GM12878 (cell line): Measurements from ENCODE around the gene TMEM181. TPM values are rescaled to one million over a fixed set of nuclear protein-coding genes. Genes with fewer than 3 reads are reported as not detected.

Experiments
- ATAC-seq: fragments of 200-7000 bp; cut with Tn5 transposase; 3 replicates; pipeline ENCODE4 v1.9.1; 2020; ENCODE audit warnings: mild to moderate bottlenecking, moderate library complexity
- BruUV-seq: library from RNA; stranded (reverse); fragments of 400-500 nt; replicated peaks from 2 replicates; lab custom pipeline; 2021; lab: Mats Ljungman, UMichigan
- CTCF ChIA-PET: fragments of 300-600 bp; sonication (Branson Sonifier 250); formaldehyde crosslinking; extraction: SDS; loops from one replicate; lab custom pipeline; 2021; ENCODE audit warnings: inconsistent platforms; lab: Yijun Ruan, JAX
- POLR2A ChIA-PET: fragments of 350-600 bp; formaldehyde crosslinking; extraction: SDS; loops from one replicate; lab custom pipeline; 2021; ENCODE audit warnings: inconsistent platforms; lab: Charles Lee
- RAD21 ChIA-PET: fragments of 300-600 bp; sonication (Branson Sonifier 250); formaldehyde crosslinking; loops from one replicate; lab custom pipeline; 2023; ENCODE audit warnings: antibody characterized with exemption; ENCODE audit not compliant: unreplicated experiment; lab: Charles Lee
- SMC1A ChIA-PET: fragments of 300-600 bp; sonication (Branson Sonifier 250); formaldehyde crosslinking; loops from one replicate; lab custom pipeline; 2023; ENCODE audit not compliant: unreplicated experiment, uncharacterized antibody; lab: Charles Lee
- DNase-seq: peaks from one replicate; pipeline ENCODE4 v3.0.0-alpha.2; 2011; ENCODE audit warnings: low read depth, low spot score
- FAIRE-seq: peaks from 3 replicates; lab custom pipeline; 2011; peaks lifted over from hg19 to GRCh38; lab: Jason Lieb, UNC
- H2AFZ ChIP-seq: 2 replicates; pipeline ENCODE4 v1.6.0; 2011; ENCODE audit warnings: low read depth, low read length, control low read depth; ENCODE audit not compliant: control insufficient read depth
- H3K27ac ChIP-seq: 2 replicates; pipeline ENCODE4 v1.5.1; 2011; ENCODE audit warnings: control low read depth; ENCODE audit not compliant: control insufficient read depth, insufficient read depth
- H3K27me3 ChIP-seq, 2 experiments: replicated peaks in 1 of 2; 2 replicates each; pipeline versions ENCODE4 v1.6.0 to v1.6.1; 2011; ENCODE audit warnings: low read length in 1 of 2; ENCODE audit not compliant: control insufficient read depth in 2 of 2, insufficient read depth in 2 of 2
- H3K36me3 ChIP-seq, 2 experiments: 2 replicates each; pipeline ENCODE4 v1.5.1; 2011; ENCODE audit warnings: low read length in 1 of 2; ENCODE audit not compliant: control insufficient read depth in 2 of 2, insufficient read depth in 2 of 2
- H3K4me1 ChIP-seq: 2 replicates; pipeline ENCODE4 v1.6.1; 2011; ENCODE audit warnings: mild to moderate bottlenecking, low read length, moderate library complexity, mixed read lengths; ENCODE audit not compliant: control insufficient read depth, insufficient read depth
- H3K4me2 ChIP-seq: 2 replicates; pipeline ENCODE4 v1.6.0; 2011; ENCODE audit warnings: control low read depth; ENCODE audit not compliant: control insufficient read depth, insufficient read depth
- H3K4me3 ChIP-seq: fragments of 200-600 bp; sonication (generic); 2 replicates; pipeline ENCODE4 v1.5.1; 2016
- H3K79me2 ChIP-seq: 2 replicates; pipeline ENCODE4 v1.6.0; 2011; ENCODE audit warnings: low read length; ENCODE audit not compliant: control insufficient read depth, insufficient read depth
- H3K9ac ChIP-seq: 2 replicates; pipeline ENCODE4 v1.8.0; 2011; ENCODE audit warnings: low read length, control low read depth, mixed read lengths; ENCODE audit not compliant: control insufficient read depth, insufficient read depth
- H3K9me3 ChIP-seq: replicated peaks from 3 replicates; pipeline ENCODE4 v1.5.1; 2011; ENCODE audit warnings: mild to moderate bottlenecking, low read length; ENCODE audit not compliant: control insufficient read depth, insufficient read depth
- H4K20me1 ChIP-seq: 2 replicates; pipeline ENCODE4 v1.6.0; 2011; ENCODE audit not compliant: control insufficient read depth, insufficient read depth
- BCL11A ChIP-seq: IDR thresholded peaks from 2 replicates; pipeline ENCODE4 v1.6.1; 2011; ENCODE audit warnings: low read depth, low read length
- CEBPB ChIP-seq, 2 experiments: fragments of 150-350 bp in 1 of 2; IDR thresholded peaks; 2 replicates each; pipeline ENCODE4 v1.6.1; 2012 to 2014; ENCODE audit warnings: low read depth in 2 of 2, low read length in 2 of 2, borderline replicate concordance in 1 of 2, inconsistent platforms in 1 of 2
- CHD2 ChIP-seq: IDR thresholded peaks from 2 replicates; pipeline ENCODE4 v1.6.1; 2011; ENCODE audit warnings: low read depth, low read length, improper control_type of control experiment, borderline replicate concordance
- EED ChIP-seq: sonication (generic); IDR thresholded peaks from 2 replicates; pipeline ENCODE4 v1.6.1; 2016; ENCODE audit warnings: antibody characterized with exemption, low read depth
- KLF5 ChIP-seq: fragments of 450-650 bp; IDR thresholded peaks from 2 replicates; pipeline ENCODE4 v1.6.1; 2014; ENCODE audit warnings: mild to moderate bottlenecking; ENCODE audit not compliant: partially characterized antibody
- MEF2A ChIP-seq: IDR thresholded peaks from 2 replicates; pipeline ENCODE4 v1.6.1; 2011; ENCODE audit warnings: low read depth, mild to moderate bottlenecking, low read length, moderate library complexity; ENCODE audit not compliant: insufficient read depth
- MEF2B ChIP-seq: fragments of 450-650 bp; IDR thresholded peaks from 2 replicates; pipeline ENCODE4 v1.6.1; 2018; ENCODE audit warnings: mild to moderate bottlenecking, moderate library complexity; ENCODE audit not compliant: partially characterized antibody, poor library complexity, severe bottlenecking
- RUNX3 ChIP-seq: IDR thresholded peaks from 2 replicates; pipeline ENCODE4 v1.6.1; 2012; ENCODE audit warnings: low read length, inconsistent platforms
- SMC3 ChIP-seq: IDR thresholded peaks from 2 replicates; pipeline ENCODE4 v1.6.1; 2011; ENCODE audit warnings: low read length, improper control_type of control experiment, borderline replicate concordance
- SREBF1 ChIP-seq: IDR thresholded peaks from 2 replicates; pipeline ENCODE4 v1.6.1; 2012; ENCODE audit warnings: mild to moderate bottlenecking, low read length
- TCF3 ChIP-seq: IDR thresholded peaks from 2 replicates; pipeline ENCODE4 v1.6.1; 2012; ENCODE audit warnings: low read depth, mild to moderate bottlenecking, low read length, borderline replicate concordance; ENCODE audit not compliant: insufficient read depth
- TCF7 ChIP-seq: IDR thresholded peaks from 2 replicates; pipeline ENCODE4 v1.6.1; 2014; ENCODE audit warnings: antibody characterized with exemption, borderline replicate concordance
- YBX1 ChIP-seq: fragments of 450-650 bp; IDR thresholded peaks from 2 replicates; pipeline ENCODE4 v1.6.1; 2016; ENCODE audit warnings: antibody characterized with exemption
- WGBS: methylation state at CpG from one replicate; pipeline ENCODE4 v1.1.6; 2016; ENCODE audit warnings: low lambda C conversion rate; ENCODE audit not compliant: insufficient replicate concordance, insufficient coverage; ENCODE audit errors: missing lambda C conversion rate; 5-methylcytosine and 5-hydroxymethylcytosine counted together
- in situ Hi-C: fragments of 300-500 bp; cut with MboI; formaldehyde crosslinking; loops from 9 replicates; pipeline ENCODE4 v1.14.3; 2018; ENCODE audit warnings: mixed read lengths
- intact Hi-C: fragments of 100-400 bp; cut with micrococcal nuclease; formaldehyde crosslinking; loops from one replicate; pipeline ENCODE4 v1.14.2; 2022; ENCODE audit not compliant: unreplicated experiment
- polyA plus RNA-seq, 11 experiments: library from polyadenylated mRNA; depleted of rRNA in 4 of 11; unstranded in 6 of 11; stranded (reverse) in 5 of 11; fragments of >200 nt; fragmentation: Nextera tagmentation in 4 of 11; fragmentation: Illumina TruSeq in 1 of 11; extraction: Ambion mirVana in 4 of 11; extraction: Trizol in 1 of 11; gene quantifications; 1 replicate in 1 of 11; 2 replicates in 10 of 11; pipeline versions ENCODE4 v1.2.1 to v1.2.3, GENCODE V29; 2011 to 2016; ENCODE audit warnings: inconsistent platforms in 2 of 11, missing spikeins in 2 of 11, low read depth in 1 of 11
- total RNA-seq, 4 experiments: library from RNA; depleted of rRNA in 3 of 4; stranded (reverse); fragments of >200 nt in 3 of 4; fragmentation: Illumina TruSeq in 1 of 4; extraction: Trizol in 1 of 4; gene quantifications; 2 replicates each; pipeline versions ENCODE4 v1.2.1 to v1.2.3, GENCODE V29; 2013 to 2021
- TF ChIP-seq, protein P1 (sequence below), 3 experiments: IDR thresholded peaks in 2 of 3; conservative IDR thresholded peaks in 1 of 3; 2 replicates each; pipeline ENCODE4 v1.5.1; 2011; ENCODE audit warnings: low read depth in 3 of 3, low read length in 3 of 3, mild to moderate bottlenecking in 3 of 3, control low read depth in 2 of 3, moderate library complexity in 2 of 3, inconsistent platforms in 1 of 3, mixed read lengths in 1 of 3; ENCODE audit not compliant: control insufficient read depth in 2 of 3, insufficient read depth in 1 of 3; ENCODE audit errors: extremely low read depth in 1 of 3
- TF ChIP-seq, protein P2 (sequence below): fragments of 450-650 bp; IDR thresholded peaks from 2 replicates; pipeline ENCODE4 v1.6.1; 2018; ENCODE audit warnings: borderline replicate concordance, mild to moderate bottlenecking; ENCODE audit not compliant: partially characterized antibody
- TF ChIP-seq, protein P3 (sequence below): fragments of 150-350 bp; IDR thresholded peaks from 2 replicates; pipeline ENCODE4 v1.6.1; 2016; ENCODE audit warnings: low read depth, low read length

TMEM181 gene
- total and polyA plus RNA-seq, 10 of the 15 experiments (the other 5 are each of a cell fraction or from before 2014, with no cell fraction given), result 1.5 to 7.9 (median 5.2) TPM

DNA sequence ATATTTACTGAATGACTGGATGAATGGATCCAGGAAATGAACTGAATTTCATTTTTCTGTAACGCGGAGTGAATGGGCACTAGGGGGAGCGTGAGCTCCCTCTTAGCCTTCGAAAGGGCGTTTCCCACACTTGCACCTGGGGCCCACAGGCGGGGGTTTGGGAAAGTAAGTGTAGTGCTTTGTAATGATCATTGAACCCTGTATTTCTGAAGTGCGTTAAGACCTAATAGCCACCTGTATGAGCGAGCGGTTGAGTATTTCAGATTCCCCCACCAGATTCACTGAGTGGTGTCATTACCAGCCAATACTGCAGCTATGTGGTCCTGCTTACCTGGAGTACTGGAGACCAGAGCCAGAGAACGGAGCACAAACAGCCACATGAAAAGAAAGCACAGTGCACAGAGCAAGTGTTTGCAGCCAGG is 100.5 kb downstream of the TMEM181 start:
- intact Hi-C loops, result loop anchor here (1.0 kb wide), 1 partner anchor 31 kb away; no protein-coding TSS in a partner anchor
- 34% methylated on average over 10 of the region's 10 CpGs for WGBS
- Histone ChIP-seq H3K9me3 (no peaks in the 10 kb centered on the region), H4K20me1 (no peaks in the 10 kb centered on the region), H3K9ac (no peak overlapping the region), H3K36me3 (no peaks in the 10 kb centered on the region; a peak in 1 of 4 replicates), H3K4me1 (peaks cover 9% of the 10 kb centered on the region), H3K79me2 (no peaks in the 10 kb centered on the region), H3K27me3 (no peaks in the 10 kb centered on the region), H3K4me2 (no peak overlapping the region), H2AFZ (no peak overlapping the region), H3K27ac (no peak overlapping the region), H3K4me3 (no peak overlapping the region)
- ATAC-seq (peak; percentile 76), DNase-seq (no peak), FAIRE-seq (no peak)
- POLR2A ChIA-PET, result interaction anchor here (0.6 to 1.4 kb wide), 3 partner anchors 14 to 170 kb away, joined by 3 to 4 read pairs (median 4); no protein-coding TSS in a partner anchor
- SMC1A ChIA-PET, result interaction anchor here (0.6 to 7.1 kb wide), 12 partner anchors 9 to 446 kb away, joined by 3 to 83 read pairs (median 5); partner anchors contain the start of genes DYNLT1 and SYTL3
- BruUV-seq, result no TSS peak
- CTCF ChIA-PET, result interaction anchor here (0.6 to 8.8 kb wide), 25 partner anchors 9 to 450 kb away, joined by 3 to 140 read pairs (median 5); partner anchors contain the start of genes DYNLT1, RSPH3 and SYTL3
- RAD21 ChIA-PET, result interaction anchor here (0.5 to 6.4 kb wide), 9 partner anchors 11 to 446 kb away, joined by 3 to 61 read pairs (median 4); partner anchors contain the start of genes DYNLT1 and SYTL3
- in situ Hi-C loops, result no loop called here
- TF ChIP-seq CEBPB (IDR thresholded peaks at IDR 0.05; ENCODE audit: borderline replicate concordance in 1 of 2, low read depth in 2 of 2, low read length in 2 of 2) (no peak), SMC3 (peak; percentile 56; the same call in 1 of the 2 replicates), RUNX3 (no peak), SREBF1 (no peak), TCF7 (no peak), EED (no peak), TCF3 (no peak), KLF5 (no peak), YBX1 (no peak), CHD2 (no peak), BCL11A (no peak), MEF2B (no peak), MEF2A (no peak)
- TF ChIP-seq, protein P1, sequence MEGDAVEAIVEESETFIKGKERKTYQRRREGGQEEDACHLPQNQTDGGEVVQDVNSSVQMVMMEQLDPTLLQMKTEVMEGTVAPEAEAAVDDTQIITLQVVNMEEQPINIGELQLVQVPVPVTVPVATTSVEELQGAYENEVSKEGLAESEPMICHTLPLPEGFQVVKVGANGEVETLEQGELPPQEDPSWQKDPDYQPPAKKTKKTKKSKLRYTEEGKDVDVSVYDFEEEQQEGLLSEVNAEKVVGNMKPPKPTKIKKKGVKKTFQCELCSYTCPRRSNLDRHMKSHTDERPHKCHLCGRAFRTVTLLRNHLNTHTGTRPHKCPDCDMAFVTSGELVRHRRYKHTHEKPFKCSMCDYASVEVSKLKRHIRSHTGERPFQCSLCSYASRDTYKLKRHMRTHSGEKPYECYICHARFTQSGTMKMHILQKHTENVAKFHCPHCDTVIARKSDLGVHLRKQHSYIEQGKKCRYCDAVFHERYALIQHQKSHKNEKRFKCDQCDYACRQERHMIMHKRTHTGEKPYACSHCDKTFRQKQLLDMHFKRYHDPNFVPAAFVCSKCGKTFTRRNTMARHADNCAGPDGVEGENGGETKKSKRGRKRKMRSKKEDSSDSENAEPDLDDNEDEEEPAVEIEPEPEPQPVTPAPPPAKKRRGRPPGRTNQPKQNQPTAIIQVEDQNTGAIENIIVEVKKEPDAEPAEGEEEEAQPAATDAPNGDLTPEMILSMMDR (IDR thresholded peaks at IDR 0.05 in 2 of 3, conservative IDR thresholded peaks at IDR 0.05 in 1 of 3; ENCODE audit: control insufficient read depth in 2 of 3, extremely low read depth in 1 of 3, insufficient read depth in 1 of 3, low read depth in 3 of 3, low read length in 3 of 3), result peak; percentile 57 to 70 (median 62)
- TF ChIP-seq, protein P2, sequence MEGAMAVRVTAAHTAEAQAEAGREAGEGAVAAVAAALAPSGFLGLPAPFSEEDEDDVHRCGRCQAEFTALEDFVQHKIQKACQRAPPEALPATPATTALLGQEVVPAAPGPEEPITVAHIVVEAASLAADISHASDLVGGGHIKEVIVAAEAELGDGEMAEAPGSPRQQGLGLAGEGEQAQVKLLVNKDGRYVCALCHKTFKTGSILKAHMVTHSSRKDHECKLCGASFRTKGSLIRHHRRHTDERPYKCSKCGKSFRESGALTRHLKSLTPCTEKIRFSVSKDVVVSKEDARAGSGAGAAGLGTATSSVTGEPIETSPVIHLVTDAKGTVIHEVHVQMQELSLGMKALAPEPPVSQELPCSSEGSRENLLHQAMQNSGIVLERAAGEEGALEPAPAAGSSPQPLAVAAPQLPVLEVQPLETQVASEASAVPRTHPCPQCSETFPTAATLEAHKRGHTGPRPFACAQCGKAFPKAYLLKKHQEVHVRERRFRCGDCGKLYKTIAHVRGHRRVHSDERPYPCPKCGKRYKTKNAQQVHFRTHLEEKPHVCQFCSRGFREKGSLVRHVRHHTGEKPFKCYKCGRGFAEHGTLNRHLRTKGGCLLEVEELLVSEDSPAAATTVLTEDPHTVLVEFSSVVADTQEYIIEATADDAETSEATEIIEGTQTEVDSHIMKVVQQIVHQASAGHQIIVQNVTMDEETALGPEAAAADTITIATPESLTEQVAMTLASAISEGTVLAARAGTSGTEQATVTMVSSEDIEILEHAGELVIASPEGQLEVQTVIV, result no peak
- TF ChIP-seq, protein P3, sequence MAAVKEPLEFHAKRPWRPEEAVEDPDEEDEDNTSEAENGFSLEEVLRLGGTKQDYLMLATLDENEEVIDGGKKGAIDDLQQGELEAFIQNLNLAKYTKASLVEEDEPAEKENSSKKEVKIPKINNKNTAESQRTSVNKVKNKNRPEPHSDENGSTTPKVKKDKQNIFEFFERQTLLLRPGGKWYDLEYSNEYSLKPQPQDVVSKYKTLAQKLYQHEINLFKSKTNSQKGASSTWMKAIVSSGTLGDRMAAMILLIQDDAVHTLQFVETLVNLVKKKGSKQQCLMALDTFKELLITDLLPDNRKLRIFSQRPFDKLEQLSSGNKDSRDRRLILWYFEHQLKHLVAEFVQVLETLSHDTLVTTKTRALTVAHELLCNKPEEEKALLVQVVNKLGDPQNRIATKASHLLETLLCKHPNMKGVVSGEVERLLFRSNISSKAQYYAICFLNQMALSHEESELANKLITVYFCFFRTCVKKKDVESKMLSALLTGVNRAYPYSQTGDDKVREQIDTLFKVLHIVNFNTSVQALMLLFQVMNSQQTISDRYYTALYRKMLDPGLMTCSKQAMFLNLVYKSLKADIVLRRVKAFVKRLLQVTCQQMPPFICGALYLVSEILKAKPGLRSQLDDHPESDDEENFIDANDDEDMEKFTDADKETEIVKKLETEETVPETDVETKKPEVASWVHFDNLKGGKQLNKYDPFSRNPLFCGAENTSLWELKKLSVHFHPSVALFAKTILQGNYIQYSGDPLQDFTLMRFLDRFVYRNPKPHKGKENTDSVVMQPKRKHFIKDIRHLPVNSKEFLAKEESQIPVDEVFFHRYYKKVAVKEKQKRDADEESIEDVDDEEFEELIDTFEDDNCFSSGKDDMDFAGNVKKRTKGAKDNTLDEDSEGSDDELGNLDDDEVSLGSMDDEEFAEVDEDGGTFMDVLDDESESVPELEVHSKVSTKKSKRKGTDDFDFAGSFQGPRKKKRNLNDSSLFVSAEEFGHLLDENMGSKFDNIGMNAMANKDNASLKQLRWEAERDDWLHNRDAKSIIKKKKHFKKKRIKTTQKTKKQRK, result no peak
